ENCODE results near the gene FNDC4.

DNA sequence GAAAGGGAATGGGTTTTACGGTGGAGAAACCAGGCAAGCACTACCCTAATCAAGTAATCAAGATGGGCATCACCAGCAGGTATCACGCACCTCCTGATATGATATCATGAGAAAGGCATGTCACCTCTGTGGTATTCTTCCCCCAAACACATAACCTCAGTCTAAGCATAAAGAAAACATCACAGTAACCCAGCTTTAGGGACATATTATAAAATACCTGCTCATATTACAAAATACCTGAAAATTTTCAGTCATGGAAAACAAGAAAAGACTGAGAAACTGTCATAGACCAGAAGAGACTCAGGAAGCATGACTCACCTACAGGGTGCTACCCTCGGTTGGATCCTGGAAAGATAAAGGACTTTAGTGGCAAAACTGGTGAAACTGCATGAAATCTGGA is 32.2 kb upstream of the FNDC4 start:
- TF ChIP-seq CTCF (IDR thresholded peaks at IDR 0.05) (no peak), POLR2A (IDR thresholded peaks at IDR 0.05) (no peak)

Measured in stomach (tissue), 4 donors.